ENCODE measurements around the gene ITCH. TPM values are rescaled to one million over a fixed set of nuclear protein-coding genes. Genes with fewer than 3 reads are reported as not detected.
"Not testable (repeated sequence)": the region's sequence is repeated elsewhere in the genome, so short reads cannot be mapped to it uniquely, and the experiment has no call there.

The ITCH gene
- total RNA-seq, 2 donors from 2014 or later = 44.4 to 53.4 TPM

GRCh38 chr20:34353467-34353866 lies 9.6 kb upstream of the ITCH start:
- not testable (repeated sequence) for H3K4me3 Mint-ChIP-seq; H3K9me3 ChIP-seq (ENCODE audit: control insufficient read depth, low read length, poor library complexity, severe bottlenecking); H3K27me3 Mint-ChIP-seq; ATAC-seq; H3K4me1 Mint-ChIP-seq; H3K27ac Mint-ChIP-seq; H3K36me3 Mint-ChIP-seq (ENCODE audit: low read depth); DNase-seq

- no peaks in the 10 kb centered on the region for H3K9me3 ChIP-seq (ENCODE audit: control insufficient read depth, low read length, poor library complexity, severe bottlenecking)
- no peak for ATAC-seq
- no peaks in the 10 kb centered on the region for H3K27me3 Mint-ChIP-seq
- H3K36me3 Mint-ChIP-seq (ENCODE audit: low read depth) = no peaks in the 10 kb centered on the region
- no peak overlapping the region for H3K4me3 Mint-ChIP-seq
- H3K27ac Mint-ChIP-seq = no peak overlapping the region
- no peaks in the 10 kb centered on the region for H3K4me1 Mint-ChIP-seq
- no peak for DNase-seq
Observed at GRCh38 chr20:34355427-34355826, 7.6 kb upstream of the ITCH start.

DNA sequence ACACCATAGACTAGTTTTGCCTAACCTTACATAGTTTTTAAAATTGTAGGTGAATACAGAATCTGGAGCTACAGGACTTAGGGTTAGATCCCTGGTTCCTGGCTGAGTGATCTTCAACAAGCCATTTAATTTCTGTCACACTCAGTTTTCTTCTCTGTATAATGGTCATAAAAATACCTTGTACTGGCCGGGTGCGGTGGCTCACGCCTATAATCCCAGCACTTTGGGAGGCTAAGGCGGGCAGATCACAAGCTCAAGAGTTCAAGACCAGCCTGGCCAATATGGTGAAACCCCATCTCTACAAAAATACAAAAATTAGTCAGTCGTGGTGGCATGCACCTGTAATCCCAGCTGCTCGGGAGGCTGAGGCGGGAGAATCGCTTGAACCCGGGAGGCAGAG lies 3.3 kb upstream of the ITCH start:
- H3K9me3 ChIP-seq (ENCODE audit: control insufficient read depth, low read length, poor library complexity, severe bottlenecking); H3K27ac Mint-ChIP-seq; ATAC-seq; H3K4me1 Mint-ChIP-seq; H3K36me3 Mint-ChIP-seq (ENCODE audit: low read depth); H3K27me3 Mint-ChIP-seq; H3K4me3 Mint-ChIP-seq; DNase-seq: not testable (repeated sequence)

DNA sequence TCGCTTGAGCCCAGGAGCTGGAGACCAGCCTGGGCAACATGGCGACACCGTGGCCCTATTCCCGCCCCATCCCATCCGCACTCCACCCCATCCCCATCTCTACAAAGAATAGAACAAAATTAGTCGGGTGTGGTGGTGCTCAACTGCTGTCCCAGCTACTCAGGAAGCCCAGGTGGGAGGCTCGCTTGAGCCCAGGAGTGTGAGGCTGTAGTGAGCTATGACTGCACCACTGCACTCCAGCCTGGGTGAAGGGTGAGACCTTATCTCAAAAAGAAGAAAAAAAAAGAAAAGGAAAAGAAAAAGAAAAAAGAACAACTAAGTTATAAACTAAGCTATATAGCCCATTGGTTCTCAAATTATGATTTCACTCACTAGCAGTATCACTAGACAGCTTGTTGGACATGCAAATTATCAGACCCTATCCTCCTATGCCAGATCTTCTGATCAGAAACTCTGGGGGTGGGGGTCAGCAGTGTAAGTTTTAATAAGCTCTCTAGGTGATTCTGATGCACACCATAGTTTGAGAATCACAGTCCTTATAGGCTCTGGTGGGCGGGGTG lies 491 bp upstream of the ITCH start:
- peaks cover 25% of the 10 kb centered on the region for H3K4me1 Mint-ChIP-seq
- ATAC-seq (peak; percentile 16), DNase-seq (no peak)
- peak overlapping the region; percentile 99 for H3K27ac Mint-ChIP-seq
- H3K9me3 ChIP-seq (ENCODE audit: control insufficient read depth, low read length, poor library complexity, severe bottlenecking) = no peaks in the 10 kb centered on the region
- peak overlapping the region; percentile 99 for H3K4me3 Mint-ChIP-seq
- H3K36me3 Mint-ChIP-seq (ENCODE audit: low read depth) = peaks cover 5% of the 10 kb centered on the region
- H3K27me3 Mint-ChIP-seq = no peaks in the 10 kb centered on the region

- Mint-ChIP-seq H3K27me3 (no peaks in the 10 kb centered on the region), H3K4me1 (peaks cover 29% of the 10 kb centered on the region), H3K4me3 (peak overlapping the region; percentile 99), H3K36me3 (ENCODE audit: low read depth) (peaks cover 5% of the 10 kb centered on the region), H3K27ac (peak overlapping the region; percentile 99)
- no peak for DNase-seq
- no peaks in the 10 kb centered on the region for H3K9me3 ChIP-seq (ENCODE audit: control insufficient read depth, low read length, poor library complexity, severe bottlenecking)
- peak; percentile 51 for ATAC-seq
Observed at GRCh38 chr20:34363465-34364222, 571 bp downstream of the ITCH start.

- H3K9me3 ChIP-seq (ENCODE audit: control insufficient read depth, low read length, poor library complexity, severe bottlenecking) = no peaks in the 10 kb centered on the region
- Mint-ChIP-seq H3K27me3 (no peaks in the 10 kb centered on the region), H3K27ac (peak overlapping the region; percentile 99), H3K4me3 (peak overlapping the region; percentile 99), H3K4me1 (peaks cover 31% of the 10 kb centered on the region), H3K36me3 (ENCODE audit: low read depth) (peaks cover 5% of the 10 kb centered on the region)
- ATAC-seq (no peak), DNase-seq (no peak)
Observed at GRCh38 chr20:34364223-34364506, 1.1 kb downstream of the ITCH start.

DNA sequence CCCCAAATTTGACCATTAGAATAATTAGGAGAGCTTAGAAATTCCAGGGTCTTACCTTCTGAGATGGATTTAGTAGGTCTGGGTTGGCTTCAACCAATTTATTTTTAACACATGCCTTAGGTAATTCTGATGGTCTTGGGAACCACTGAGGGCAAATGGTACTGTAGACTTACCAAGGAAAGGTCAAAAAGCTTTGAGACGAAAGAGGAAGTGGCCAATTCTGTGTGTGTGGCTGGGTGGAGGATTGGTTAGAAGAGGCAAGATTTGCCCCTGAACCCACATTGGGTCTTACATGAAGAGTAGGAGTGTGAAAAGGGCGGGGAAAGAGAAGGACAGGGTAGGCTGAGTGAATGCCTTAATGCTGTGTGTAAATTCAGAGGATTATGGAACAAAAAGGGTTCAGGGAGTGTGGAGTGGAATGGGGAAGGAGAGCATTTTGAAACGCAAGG lies 2.7 kb downstream of the ITCH start:
- ATAC-seq = no peak
- no peaks in the 10 kb centered on the region for H3K9me3 ChIP-seq (ENCODE audit: control insufficient read depth, low read length, poor library complexity, severe bottlenecking)
- peaks cover 39% of the 10 kb centered on the region for H3K4me1 Mint-ChIP-seq
- H3K4me3 Mint-ChIP-seq = peak overlapping the region; percentile 88
- peak overlapping the region; percentile 51 for H3K27ac Mint-ChIP-seq
- H3K27me3 Mint-ChIP-seq = no peaks in the 10 kb centered on the region
- no peak for DNase-seq
- peaks cover 10% of the 10 kb centered on the region for H3K36me3 Mint-ChIP-seq (ENCODE audit: low read depth)

- no peak overlapping the region for H3K4me3 Mint-ChIP-seq
Observed at GRCh38 chr20:34367155-34367554, 4.1 kb downstream of the ITCH start.

DNA sequence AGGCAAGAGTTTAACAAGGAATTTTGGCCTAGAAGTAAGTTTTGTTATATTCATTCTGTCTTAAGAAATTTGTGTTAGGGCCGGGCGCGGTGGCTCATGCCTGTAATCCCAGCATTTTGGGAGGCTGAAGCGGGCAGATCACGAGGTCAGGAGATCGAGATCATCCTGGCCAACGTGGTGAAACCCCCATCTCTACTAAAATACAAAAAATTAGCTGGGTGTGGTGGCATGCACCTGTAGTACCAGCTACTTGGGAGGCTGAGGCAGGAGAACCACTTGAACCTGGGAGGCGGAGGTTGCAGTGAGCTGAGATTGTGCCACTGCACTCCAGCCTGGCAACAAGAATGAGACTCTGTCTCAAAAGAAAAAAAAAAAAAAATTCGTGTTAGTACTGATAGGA lies 4.8 kb downstream of the ITCH start:
- not testable (repeated sequence) for ATAC-seq; DNase-seq; H3K9me3 ChIP-seq (ENCODE audit: control insufficient read depth, low read length, poor library complexity, severe bottlenecking); H3K4me3 Mint-ChIP-seq; H3K27me3 Mint-ChIP-seq
- H3K27ac Mint-ChIP-seq = peak overlapping the region; percentile 69
- peaks cover 38% of the 10 kb centered on the region for H3K4me1 Mint-ChIP-seq
- peaks cover 10% of the 10 kb centered on the region for H3K36me3 Mint-ChIP-seq (ENCODE audit: low read depth)

More at GRCh38 chr20:34367155-34367554, 4.1 kb downstream of the ITCH start:
- peaks cover 10% of the 10 kb centered on the region for H3K36me3 Mint-ChIP-seq (ENCODE audit: low read depth)
- H3K9me3 ChIP-seq (ENCODE audit: control insufficient read depth, low read length, poor library complexity, severe bottlenecking) = no peaks in the 10 kb centered on the region
- H3K27me3 Mint-ChIP-seq = no peaks in the 10 kb centered on the region
- ATAC-seq (no peak), DNase-seq (no peak)
- peak overlapping the region; percentile 69 for H3K27ac Mint-ChIP-seq
- peaks cover 41% of the 10 kb centered on the region for H3K4me1 Mint-ChIP-seq

DNA sequence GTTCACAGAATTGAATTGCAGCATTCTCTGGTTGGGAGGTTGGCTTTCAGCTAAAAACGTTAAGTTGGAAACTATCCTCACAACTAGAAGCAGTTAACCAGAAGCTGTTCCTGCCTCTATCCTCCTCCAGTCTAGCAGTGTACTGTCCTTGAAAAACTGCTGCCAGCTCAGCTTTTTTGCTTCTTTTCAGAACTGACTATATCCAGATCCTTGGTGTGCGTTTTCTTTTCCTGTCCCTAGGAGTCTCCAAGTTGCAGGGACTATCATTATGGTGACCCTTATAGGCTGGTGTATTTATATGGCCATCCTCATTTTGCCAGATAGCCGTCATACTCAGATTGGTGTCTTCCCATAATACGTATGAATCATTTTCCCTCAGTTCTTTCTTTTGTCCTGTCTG lies 5.5 kb downstream of the ITCH start:
- peaks cover 8% of the 10 kb centered on the region for H3K36me3 Mint-ChIP-seq (ENCODE audit: low read depth)
- no peak for ATAC-seq
- DNase-seq = no peak
- no peaks in the 10 kb centered on the region for H3K9me3 ChIP-seq (ENCODE audit: control insufficient read depth, low read length, poor library complexity, severe bottlenecking)
- peaks cover 34% of the 10 kb centered on the region for H3K4me1 Mint-ChIP-seq
- no peak overlapping the region for H3K4me3 Mint-ChIP-seq
- peak overlapping the region; percentile 81 for H3K27ac Mint-ChIP-seq
- no peaks in the 10 kb centered on the region for H3K27me3 Mint-ChIP-seq

GRCh38 chr20:34369265-34369664 lies 6.2 kb downstream of the ITCH start:
- DNase-seq (no peak), ATAC-seq (peak; percentile 20)
- no peaks in the 10 kb centered on the region for H3K9me3 ChIP-seq (ENCODE audit: control insufficient read depth, low read length, poor library complexity, severe bottlenecking)
- H3K4me3 Mint-ChIP-seq = no peak overlapping the region
- H3K36me3 Mint-ChIP-seq (ENCODE audit: low read depth) = peaks cover 8% of the 10 kb centered on the region
- no peaks in the 10 kb centered on the region for H3K27me3 Mint-ChIP-seq
- peak overlapping the region; percentile 81 for H3K27ac Mint-ChIP-seq
- peaks cover 34% of the 10 kb centered on the region for H3K4me1 Mint-ChIP-seq

- H3K9me3 ChIP-seq (ENCODE audit: control insufficient read depth, low read length, poor library complexity, severe bottlenecking) = no peaks in the 10 kb centered on the region
- Mint-ChIP-seq H3K4me3 (no peak overlapping the region), H3K36me3 (ENCODE audit: low read depth) (peaks cover 8% of the 10 kb centered on the region), H3K4me1 (peaks cover 34% of the 10 kb centered on the region), H3K27me3 (no peaks in the 10 kb centered on the region), H3K27ac (peak overlapping the region; percentile 83)
- DNase-seq (no peak), ATAC-seq (no peak)
Observed at GRCh38 chr20:34370062-34370461, 7.0 kb downstream of the ITCH start.

- H3K4me1 Mint-ChIP-seq = peaks cover 21% of the 10 kb centered on the region
- peaks cover 8% of the 10 kb centered on the region for H3K36me3 Mint-ChIP-seq (ENCODE audit: low read depth)
- peak overlapping the region; percentile 2 for H3K27ac Mint-ChIP-seq
- H3K9me3 ChIP-seq (ENCODE audit: control insufficient read depth, low read length, poor library complexity, severe bottlenecking) = no peaks in the 10 kb centered on the region
- H3K4me3 Mint-ChIP-seq = no peak overlapping the region
- no peaks in the 10 kb centered on the region for H3K27me3 Mint-ChIP-seq
- no peak for ATAC-seq
- no peak for DNase-seq
Observed at GRCh38 chr20:34373445-34373844, 10.4 kb downstream of the ITCH start.

DNA sequence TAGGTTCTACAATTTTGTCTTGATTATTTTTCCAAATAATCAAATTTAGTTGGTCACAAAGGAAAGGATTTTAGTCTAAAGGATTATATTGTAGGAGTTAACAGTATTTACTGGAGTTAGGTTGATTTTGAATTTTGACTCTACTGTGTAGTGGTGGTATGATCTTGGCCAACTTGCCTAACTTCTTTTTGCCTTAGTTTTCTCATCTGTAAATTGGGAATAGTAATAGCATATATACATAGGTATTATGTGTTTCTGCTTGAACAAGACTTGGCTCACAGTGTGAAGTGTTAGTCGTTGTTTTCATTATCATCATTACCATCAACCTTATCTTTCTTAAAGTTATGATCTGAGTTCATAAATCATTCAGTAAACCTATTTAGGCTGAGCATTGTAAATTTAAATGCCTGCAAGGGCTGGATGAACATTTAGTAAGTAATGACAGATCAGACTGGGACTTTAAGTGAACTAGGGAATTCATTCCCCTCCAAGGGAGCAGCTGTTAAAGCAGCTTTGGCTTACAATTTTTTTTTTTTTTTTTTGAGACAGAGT lies 11.2 kb downstream of the ITCH start:
- ATAC-seq = no peak
- Mint-ChIP-seq H3K4me3 (no peak overlapping the region), H3K4me1 (peaks cover 18% of the 10 kb centered on the region), H3K27me3 (no peaks in the 10 kb centered on the region), H3K36me3 (ENCODE audit: low read depth) (peaks cover 8% of the 10 kb centered on the region), H3K27ac (peak overlapping the region; percentile 2)
- no peak for DNase-seq
- no peaks in the 10 kb centered on the region for H3K9me3 ChIP-seq (ENCODE audit: control insufficient read depth, low read length, poor library complexity, severe bottlenecking)

All from T-helper 17 cell (primary cell).